Putamen (tissue), 1 donor: Measurements from ENCODE around the gene TWF2.

Experiments used
- DNase-seq: peaks from one replicate; pipeline ENCODE4 v3.0.0-alpha.2; 2016; ENCODE audit warnings: low spot score

The TWF2 gene

GRCh38 chr3:52222319-52223221 lies 16.4 kb downstream of the TWF2 start:
- no peak for DNase-seq

GRCh38 chr3:52221563-52222318 lies 17.2 kb downstream of the TWF2 start:
- DNase-seq: no peak

- no peak for DNase-seq
Measured at GRCh38 chr3:52221141-52221562, 17.8 kb downstream of the TWF2 start.

- DNase-seq: peak; percentile 72
Measured at GRCh38 chr3:52220380-52221026, 18.5 kb downstream of the TWF2 start.

- no peak for DNase-seq
Measured at GRCh38 chr3:52218937-52219650, 19.9 kb downstream of the TWF2 start.

- no peak for DNase-seq
Measured at GRCh38 chr3:52218454-52218853, 20.5 kb downstream of the TWF2 start.

- no peak for DNase-seq
Measured at GRCh38 chr3:52218026-52218425, 20.9 kb downstream of the TWF2 start.

- no peak for DNase-seq
Measured at GRCh38 chr3:52217409-52217805, 21.6 kb downstream of the TWF2 start.

GRCh38 chr3:52216585-52217408 lies 22.2 kb downstream of the TWF2 start:
- DNase-seq: no peak

GRCh38 chr3:52215351-52215750 lies 23.6 kb downstream of the TWF2 start:
- no peak for DNase-seq

- DNase-seq: no peak
Measured at GRCh38 chr3:52213901-52214300, 25.1 kb downstream of the TWF2 start.

GRCh38 chr3:52213005-52213404 lies 26.0 kb downstream of the TWF2 start:
- no peak for DNase-seq

GRCh38 chr3:52211268-52211891 lies 27.6 kb downstream of the TWF2 start:
- DNase-seq: no peak

- no peak for DNase-seq
Measured at GRCh38 chr3:52210550-52211046, 28.4 kb downstream of the TWF2 start.

GRCh38 chr3:52210037-52210436 lies 28.9 kb downstream of the TWF2 start:
- DNase-seq: no peak

- no peak for DNase-seq
Measured at GRCh38 chr3:52208556-52208955, 30.4 kb downstream of the TWF2 start.

GRCh38 chr3:52205727-52206372 lies 33.1 kb downstream of the TWF2 start:
- DNase-seq: no peak

- DNase-seq: no peak
Measured at GRCh38 chr3:52204337-52205073, 34.5 kb downstream of the TWF2 start.

- no peak for DNase-seq
Measured at GRCh38 chr3:52203701-52204100, 35.3 kb downstream of the TWF2 start.
